Tibial nerve (tissue), 3 donors: ENCODE measurements around the gene ZC3H7B.

ENCODE experiments used
- POLR2A ChIP-seq, 2 donors: fragments of 450-650 bp; IDR thresholded peaks; one replicate each; pipeline ENCODE4 v1.6.1; 2017; ENCODE audit warnings: antibody characterized with exemption in 2 of 2, mild to moderate bottlenecking in 2 of 2, moderate library complexity in 2 of 2
- TF ChIP-seq, protein P1 (sequence below), 5 experiments: fragments of 200-600 bp in 3 of 5; fragments of 450-650 bp in 2 of 5; sonication (generic) in 3 of 5; IDR thresholded peaks; one replicate each; pipeline ENCODE4 v1.5.1; 2016 to 2019; ENCODE audit warnings: antibody characterized with exemption in 5 of 5, mild to moderate bottlenecking in 3 of 5, moderate library complexity in 2 of 5

DNA sequence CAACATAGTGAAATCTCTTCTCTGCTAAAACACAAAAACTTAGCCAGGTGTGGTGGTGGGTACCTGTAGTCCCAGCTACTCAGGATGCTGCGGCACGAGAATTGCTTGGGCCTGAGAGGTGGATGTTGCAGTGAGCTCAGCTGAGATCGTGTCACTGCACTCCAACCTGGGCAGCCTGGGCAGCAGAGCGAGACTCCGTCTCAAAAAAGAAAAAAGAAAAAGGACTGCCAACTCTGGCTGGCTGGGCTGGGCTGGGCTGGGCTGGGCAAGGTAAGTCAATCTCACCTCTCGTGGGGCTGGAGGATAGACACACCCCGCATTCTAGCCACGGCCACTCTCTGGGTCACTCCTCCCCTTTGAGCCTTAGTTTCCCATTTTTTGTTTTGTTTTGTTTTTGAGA lies 107.3 kb downstream of the ZC3H7B start:
- TF ChIP-seq, protein P1, sequence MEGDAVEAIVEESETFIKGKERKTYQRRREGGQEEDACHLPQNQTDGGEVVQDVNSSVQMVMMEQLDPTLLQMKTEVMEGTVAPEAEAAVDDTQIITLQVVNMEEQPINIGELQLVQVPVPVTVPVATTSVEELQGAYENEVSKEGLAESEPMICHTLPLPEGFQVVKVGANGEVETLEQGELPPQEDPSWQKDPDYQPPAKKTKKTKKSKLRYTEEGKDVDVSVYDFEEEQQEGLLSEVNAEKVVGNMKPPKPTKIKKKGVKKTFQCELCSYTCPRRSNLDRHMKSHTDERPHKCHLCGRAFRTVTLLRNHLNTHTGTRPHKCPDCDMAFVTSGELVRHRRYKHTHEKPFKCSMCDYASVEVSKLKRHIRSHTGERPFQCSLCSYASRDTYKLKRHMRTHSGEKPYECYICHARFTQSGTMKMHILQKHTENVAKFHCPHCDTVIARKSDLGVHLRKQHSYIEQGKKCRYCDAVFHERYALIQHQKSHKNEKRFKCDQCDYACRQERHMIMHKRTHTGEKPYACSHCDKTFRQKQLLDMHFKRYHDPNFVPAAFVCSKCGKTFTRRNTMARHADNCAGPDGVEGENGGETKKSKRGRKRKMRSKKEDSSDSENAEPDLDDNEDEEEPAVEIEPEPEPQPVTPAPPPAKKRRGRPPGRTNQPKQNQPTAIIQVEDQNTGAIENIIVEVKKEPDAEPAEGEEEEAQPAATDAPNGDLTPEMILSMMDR (IDR thresholded peaks at IDR 0.05), result no peak
- no peak for TF ChIP-seq POLR2A (IDR thresholded peaks at IDR 0.05)
